Endothelial cell of umbilical vein (primary cell): ENCODE data around the gene VLDLR. TPM values are rescaled to one million over a fixed set of nuclear protein-coding genes. Genes with fewer than 3 reads are reported as not detected.

ENCODE experiments used
- BruUV-seq: library from RNA; stranded (reverse); fragments of 400-500 nt; replicated peaks from 2 replicates; lab custom pipeline; 2021; lab: Mats Ljungman, UMichigan
- CTCF ChIA-PET: fragments of 300-600, 350-600 bp; sonication (Branson Sonifier 250); formaldehyde crosslinking; loops from one replicate; lab custom pipeline; 2021; ENCODE audit warnings: antibody characterized with exemption, inconsistent platforms; lab: Charles Lee
- POLR2A ChIA-PET: fragments of 300-600, 350-600 bp; sonication (Branson Sonifier 250); formaldehyde crosslinking; loops from one replicate; lab custom pipeline; 2021; ENCODE audit warnings: antibody characterized with exemption, inconsistent platforms; lab: Charles Lee
- DNase-seq: peaks from one replicate; pipeline ENCODE4 v3.0.0-alpha.2; 2011; ENCODE audit warnings: low read depth, low spot score
- FAIRE-seq: peaks from 2 replicates; lab custom pipeline; 2011; peaks lifted over from hg19 to GRCh38; lab: Jason Lieb, UNC
- H2AFZ ChIP-seq: 2 replicates; pipeline ENCODE4 v1.6.0; 2012; ENCODE audit warnings: low read depth, low read length, control low read depth, inconsistent platforms
- H3K27ac ChIP-seq: 2 replicates; pipeline ENCODE4 v1.5.1; 2011; ENCODE audit warnings: low read depth, mild to moderate bottlenecking, control low read depth, low read length, moderate library complexity; ENCODE audit not compliant: insufficient read depth
- H3K27me3 ChIP-seq, 2 experiments: 2 replicates each; pipeline versions ENCODE4 v1.6.0 to v1.6.1; 2011; ENCODE audit warnings: low read length in 2 of 2, mixed read lengths in 1 of 2; ENCODE audit not compliant: control insufficient read depth in 2 of 2, insufficient read depth in 2 of 2
- H3K36me3 ChIP-seq, 2 experiments: 2 replicates in 1 of 2; 3 replicates in 1 of 2; pipeline ENCODE4 v1.5.1; 2011; ENCODE audit warnings: low read length in 2 of 2, mild to moderate bottlenecking in 1 of 2, moderate library complexity in 1 of 2; ENCODE audit not compliant: control insufficient read depth in 2 of 2, insufficient read depth in 2 of 2; ENCODE audit errors: extremely low read depth in 1 of 2
- H3K4me1 ChIP-seq: 3 replicates; pipeline ENCODE4 v1.5.1; 2011; ENCODE audit warnings: mild to moderate bottlenecking, low read length; ENCODE audit not compliant: control insufficient read depth, insufficient read depth; ENCODE audit errors: extremely low read depth
- H3K4me2 ChIP-seq: 2 replicates; pipeline ENCODE4 v1.6.1; 2011; ENCODE audit warnings: low read length, control low read depth, mixed read lengths; ENCODE audit not compliant: insufficient read depth
- H3K4me3 ChIP-seq, 3 experiments: fragments of 200-600 bp in 1 of 3; sonication (generic), shearing (Covaris generic) in 1 of 3; replicated peaks in 1 of 3; 2 replicates each; pipeline ENCODE4 v1.5.1; 2011 to 2016; ENCODE audit warnings: control low read depth in 3 of 3, low read length in 3 of 3, mild to moderate bottlenecking in 2 of 3, inconsistent platforms in 1 of 3, low read depth in 1 of 3, moderate library complexity in 1 of 3; ENCODE audit not compliant: insufficient read depth in 1 of 3
- H3K79me2 ChIP-seq: 2 replicates; pipeline ENCODE4 v1.6.0; 2012; ENCODE audit warnings: low read length, inconsistent platforms; ENCODE audit not compliant: control insufficient read depth, insufficient read depth
- H3K9ac ChIP-seq: replicated peaks from 2 replicates; pipeline ENCODE3; 2011; ENCODE audit warnings: low read length, control low read depth; ENCODE audit not compliant: insufficient read depth; ENCODE audit errors: extremely low read depth
- H3K9me1 ChIP-seq: replicated peaks from 3 replicates; pipeline ENCODE4 v1.6.0; 2011; ENCODE audit warnings: mild to moderate bottlenecking, low read length; ENCODE audit not compliant: control insufficient read depth, insufficient read depth; ENCODE audit errors: extremely low read depth
- H3K9me3 ChIP-seq: replicated peaks from 2 replicates; pipeline ENCODE4 v1.5.1; 2012; ENCODE audit warnings: low read length, inconsistent platforms; ENCODE audit not compliant: control insufficient read depth, insufficient read depth
- H4K20me1 ChIP-seq: replicated peaks from 2 replicates; pipeline ENCODE3; 2011; ENCODE audit warnings: mild to moderate bottlenecking, low read length; ENCODE audit not compliant: control insufficient read depth, insufficient read depth; ENCODE audit errors: extremely low read depth
- CTCF ChIP-seq, 2 donors: IDR thresholded peaks; 1 replicate in 1 of 2; 2 replicates in 1 of 2; pipeline ENCODE4 v1.5.1; 2011; ENCODE audit warnings: low read length in 2 of 2, mild to moderate bottlenecking in 2 of 2, moderate library complexity in 2 of 2, control low read depth in 1 of 2, inconsistent platforms in 1 of 2, low read depth in 1 of 2; ENCODE audit not compliant: insufficient read depth in 1 of 2; ENCODE audit errors: extremely low read depth in 1 of 2
- EZH2 ChIP-seq: IDR thresholded peaks from 2 replicates; pipeline ENCODE4 v1.6.1; 2012; ENCODE audit warnings: borderline replicate concordance, low read depth, mild to moderate bottlenecking, moderate library complexity, low read length, inconsistent platforms; ENCODE audit not compliant: severe bottlenecking
- FOS ChIP-seq: IDR thresholded peaks from 2 replicates; pipeline ENCODE4 v1.6.1; 2011; ENCODE audit warnings: mild to moderate bottlenecking, low read length, moderate library complexity, borderline replicate concordance; ENCODE audit not compliant: insufficient read depth
- GATA2 ChIP-seq: IDR thresholded peaks from 2 replicates; pipeline ENCODE4 v1.7.0; 2011; ENCODE audit warnings: low read depth, mild to moderate bottlenecking, moderate library complexity, mixed read lengths, low read length; ENCODE audit not compliant: insufficient read length, insufficient read depth
- JUN ChIP-seq: IDR thresholded peaks from 2 replicates; pipeline ENCODE4 v1.6.1; 2011; ENCODE audit warnings: borderline replicate concordance, low read depth; ENCODE audit not compliant: insufficient read length, insufficient read depth
- MAX ChIP-seq: IDR thresholded peaks from 2 replicates; pipeline ENCODE4 v1.6.1; 2011; ENCODE audit not compliant: insufficient read depth, insufficient read length
- MYC ChIP-seq: IDR thresholded peaks from one replicate; pipeline ENCODE4 v1.6.1; 2011; ENCODE audit warnings: mild to moderate bottlenecking, low read depth, low read length
- POLR2A ChIP-seq: IDR thresholded peaks from 2 replicates; pipeline ENCODE4 v1.6.1; 2012; ENCODE audit warnings: low read depth, mild to moderate bottlenecking, control low read depth, low read length
- POLR2AphosphoS5 ChIP-seq: IDR thresholded peaks from 2 replicates; pipeline ENCODE4 v1.6.1; 2012; ENCODE audit warnings: low read depth, mild to moderate bottlenecking, control low read depth, low read length, moderate library complexity; ENCODE audit not compliant: insufficient read depth
- dilution Hi-C: fragments of 300-500 bp; cut with MboI; formaldehyde crosslinking; loops from one replicate; pipeline ENCODE4 v1.15.0; 2019; ENCODE audit warnings: low sequenced_read_pairs; ENCODE audit not compliant: extremely low pct_ligation_motif_present
- intact Hi-C: fragments of 100-400 bp; cut with micrococcal nuclease; formaldehyde crosslinking; loops from one replicate; pipeline ENCODE4 v1.10.0; 2022
- polyA plus RNA-seq, 4 experiments: library from polyadenylated mRNA; depleted of rRNA in 3 of 4; stranded (reverse) in 3 of 4; unstranded in 1 of 4; fragments of >200 nt; gene quantifications; 2 replicates each; pipeline versions ENCODE4 v1.2.1 to v1.2.3, GENCODE V29; 2011 to 2012; ENCODE audit warnings: missing spikeins in 1 of 4
- total RNA-seq: library from RNA; stranded (reverse); gene quantifications from 2 replicates; pipeline ENCODE4 v1.2.3, GENCODE V29; 2021

Gene VLDLR
- total and polyA plus RNA-seq, 2 donors (not counting 3 experiments of a cell fraction or from before 2014, with no cell fraction given): 0.47 to 2.5 TPM

- Histone ChIP-seq H3K36me3 (no peaks in the 10 kb centered on the region), H3K27ac (no peak overlapping the region), H4K20me1 (no peaks in the 10 kb centered on the region), H3K4me3 (no peak overlapping the region), H3K4me2 (no peak overlapping the region), H3K9me3 (no peaks in the 10 kb centered on the region), H3K4me1 (peaks cover 12% of the 10 kb centered on the region), H3K9me1 (no peaks in the 10 kb centered on the region), H3K27me3 (peaks cover 22 to 32% of the 10 kb centered on the region in 2 experiments), H3K9ac (no peak overlapping the region), H2AFZ (no peak overlapping the region), H3K79me2 (no peaks in the 10 kb centered on the region)
- no TSS peak for BruUV-seq
- ChIA-PET POLR2A (no interaction called here), CTCF (no interaction called here)
- no peak for TF ChIP-seq MAX
- TF ChIP-seq FOS: no peak
- no peak for TF ChIP-seq CTCF (IDR thresholded peaks at IDR 0.05; ENCODE audit: extremely low read depth in 1 of 2, insufficient read depth in 1 of 2, low read depth in 1 of 2, low read length in 2 of 2)
- no peak for TF ChIP-seq MYC
- TF ChIP-seq JUN: no peak
- TF ChIP-seq EZH2: no peak
- TF ChIP-seq POLR2AphosphoS5: no peak
- no peak for TF ChIP-seq POLR2A
- no peak for TF ChIP-seq GATA2
- no peak for DNase-seq
- no peak for FAIRE-seq
- intact Hi-C loops (no loop called here), dilution Hi-C loops (no loop called here)
Measured at GRCh38 chr9:2618289-2618688, 3.3 kb upstream of the VLDLR start.
